PC-9 (cell line): ENCODE measurements around the gene KLK5. TPM values are rescaled to one million over a fixed set of nuclear protein-coding genes. Genes with fewer than 3 reads are reported as not detected.
A peak's percentile ranks its signal among the peaks of the same experiment; 100 is the strongest.

Source experiments
- BruUV-seq: library from RNA; stranded (reverse); fragments of 400-500 nt; replicated peaks from 2 replicates; lab custom pipeline; 2021; lab: Mats Ljungman, UMichigan
- CTCF ChIA-PET: fragments of 300-600 bp; sonication (Branson Sonifier 250); formaldehyde crosslinking; loops from one replicate; lab custom pipeline; 2022; ENCODE audit warnings: antibody characterized with exemption; lab: Charles Lee
- POLR2A ChIA-PET: fragments of 300-600 bp; sonication (Branson Sonifier 250); formaldehyde crosslinking; loops from one replicate; lab custom pipeline; 2022; ENCODE audit warnings: antibody characterized with exemption; ENCODE audit not compliant: unreplicated experiment; lab: Charles Lee
- DNase-seq, 2 experiments: peaks; one replicate each; pipeline versions ENCODE4 v3.0.0 to v3.0.0-alpha.2; 2015 to 2022; ENCODE audit warnings: mixed read lengths in 1 of 2
- H2AFZ ChIP-seq: fragments of 200-600 bp; sonication (generic); 2 replicates; pipeline ENCODE4 v1.8.1; 2017; ENCODE audit warnings: antibody characterized with exemption
- H3F3A ChIP-seq: fragments of 200-600 bp; sonication (generic); 2 replicates; pipeline ENCODE4 v1.8.1; 2017; ENCODE audit warnings: antibody characterized with exemption, mild to moderate bottlenecking, low read depth; ENCODE audit not compliant: insufficient read depth
- H3K27ac ChIP-seq: fragments of 200-600 bp; sonication (generic); 2 replicates; pipeline ENCODE4 v1.6.1; 2016; ENCODE audit warnings: mixed run types
- H3K27me3 ChIP-seq: fragments of 200-600 bp; sonication (generic); 2 replicates; pipeline ENCODE4 v1.6.1; 2016; ENCODE audit warnings: low read depth, mixed run types; ENCODE audit not compliant: insufficient read depth
- H3K36me3 ChIP-seq: fragments of 200-600 bp; sonication (generic); 2 replicates; pipeline ENCODE4 v1.6.1; 2016; ENCODE audit warnings: low read depth, mixed run types
- H3K4me1 ChIP-seq: fragments of 200-600 bp; sonication (generic); replicated peaks from 2 replicates; pipeline ENCODE4 v1.6.1; 2016; ENCODE audit warnings: mixed run types; ENCODE audit not compliant: insufficient read depth
- H3K4me2 ChIP-seq: fragments of 200-600 bp; sonication (generic); 2 replicates; pipeline ENCODE4 v1.6.1; 2017; ENCODE audit warnings: mixed run types
- H3K4me3 ChIP-seq: fragments of 200-600 bp; sonication (generic); 2 replicates; pipeline ENCODE4 v1.6.1; 2016; ENCODE audit warnings: mixed run types
- H3K79me2 ChIP-seq: fragments of 200-600 bp; sonication (generic); 2 replicates; pipeline ENCODE4 v1.6.1; 2017; ENCODE audit warnings: low read depth, mixed run types
- H3K9me2 ChIP-seq: fragments of 200-600 bp; sonication (generic); 2 replicates; pipeline ENCODE4 v1.8.1; 2017; ENCODE audit warnings: mild to moderate bottlenecking; ENCODE audit not compliant: insufficient read depth
- H3K9me3 ChIP-seq: fragments of 200-600 bp; sonication (generic); 2 replicates; pipeline ENCODE4 v1.8.1; 2016; ENCODE audit warnings: low read depth; ENCODE audit not compliant: insufficient read depth
- H4K20me1 ChIP-seq: fragments of 200-600 bp; sonication (generic); 2 replicates; pipeline ENCODE4 v1.8.1; 2017; ENCODE audit not compliant: insufficient read depth
- EZH2 ChIP-seq: fragments of 200-600 bp; sonication (generic); IDR thresholded peaks from 2 replicates; pipeline ENCODE4 v1.8.0; 2017; ENCODE audit warnings: antibody characterized with exemption, low read depth
- intact Hi-C: fragments of 100-400 bp; cut with micrococcal nuclease; formaldehyde crosslinking; loops from one replicate; pipeline ENCODE4 v1.10.0; 2022; ENCODE audit not compliant: unreplicated experiment
- total RNA-seq: library from RNA; stranded (reverse); gene quantifications from 2 replicates; pipeline ENCODE4 v1.2.3, GENCODE V29; 2021
- TF ChIP-seq, protein P1 (sequence below): fragments of 200-600 bp; sonication (generic); conservative IDR thresholded peaks from 2 replicates; pipeline ENCODE4 v1.6.1; 2017; ENCODE audit warnings: mixed run types, antibody characterized with exemption, mild to moderate bottlenecking, moderate library complexity

The KLK5 gene
- total RNA-seq, 1 experiment from 2014 or later, result 405 TPM

- no peaks in the 10 kb centered on the region for H3K9me3 ChIP-seq
- H3K79me2 ChIP-seq, result no peaks in the 10 kb centered on the region
- H3K4me2 ChIP-seq, result no peak overlapping the region
- H4K20me1 ChIP-seq, result no peaks in the 10 kb centered on the region
- H3K4me3 ChIP-seq, result no peak overlapping the region
- peaks cover 8% of the 10 kb centered on the region; the same call in 1 of the 2 replicates for H3K36me3 ChIP-seq
- no peak overlapping the region for H3K27ac ChIP-seq
- H3F3A ChIP-seq, result peaks cover 19% of the 10 kb centered on the region; the same call in 1 of the 2 replicates
- ChIA-PET POLR2A (no interaction called here), CTCF (no interaction called here)
- H2AFZ ChIP-seq, result no peak overlapping the region
- TF ChIP-seq, protein P1, sequence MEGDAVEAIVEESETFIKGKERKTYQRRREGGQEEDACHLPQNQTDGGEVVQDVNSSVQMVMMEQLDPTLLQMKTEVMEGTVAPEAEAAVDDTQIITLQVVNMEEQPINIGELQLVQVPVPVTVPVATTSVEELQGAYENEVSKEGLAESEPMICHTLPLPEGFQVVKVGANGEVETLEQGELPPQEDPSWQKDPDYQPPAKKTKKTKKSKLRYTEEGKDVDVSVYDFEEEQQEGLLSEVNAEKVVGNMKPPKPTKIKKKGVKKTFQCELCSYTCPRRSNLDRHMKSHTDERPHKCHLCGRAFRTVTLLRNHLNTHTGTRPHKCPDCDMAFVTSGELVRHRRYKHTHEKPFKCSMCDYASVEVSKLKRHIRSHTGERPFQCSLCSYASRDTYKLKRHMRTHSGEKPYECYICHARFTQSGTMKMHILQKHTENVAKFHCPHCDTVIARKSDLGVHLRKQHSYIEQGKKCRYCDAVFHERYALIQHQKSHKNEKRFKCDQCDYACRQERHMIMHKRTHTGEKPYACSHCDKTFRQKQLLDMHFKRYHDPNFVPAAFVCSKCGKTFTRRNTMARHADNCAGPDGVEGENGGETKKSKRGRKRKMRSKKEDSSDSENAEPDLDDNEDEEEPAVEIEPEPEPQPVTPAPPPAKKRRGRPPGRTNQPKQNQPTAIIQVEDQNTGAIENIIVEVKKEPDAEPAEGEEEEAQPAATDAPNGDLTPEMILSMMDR, result no peak
- no peak for TF ChIP-seq EZH2
- BruUV-seq, result no TSS peak
- H3K27me3 ChIP-seq, result no peaks in the 10 kb centered on the region
- intact Hi-C loops, result no loop called here
- no peaks in the 10 kb centered on the region for H3K9me2 ChIP-seq
- peaks cover 20% of the 10 kb centered on the region for H3K4me1 ChIP-seq
- no peak for DNase-seq
Observed at GRCh38 chr19:50981587-50982146, 28.8 kb upstream of the KLK5 start.

DNA sequence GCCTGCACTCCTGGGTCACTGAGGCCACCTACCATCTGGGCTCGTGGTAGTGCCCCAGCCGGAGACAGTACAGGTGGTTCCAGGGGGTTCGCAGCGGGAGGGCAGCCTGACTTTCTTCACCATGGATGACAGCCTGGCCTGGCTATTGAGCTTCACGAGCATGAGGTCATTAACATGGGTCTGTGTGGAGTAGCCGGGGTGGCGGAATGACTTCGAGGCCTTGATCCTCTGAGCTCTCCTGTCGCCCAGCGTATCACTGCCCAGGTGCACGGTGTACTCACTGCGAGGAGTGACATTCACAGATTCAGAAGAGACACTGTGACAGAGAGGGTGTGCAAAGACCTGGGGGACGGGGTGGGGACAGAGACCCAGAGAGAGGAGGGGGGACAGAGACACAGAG lies 27.4 kb upstream of the KLK5 start:
- peaks cover 32% of the 10 kb centered on the region for H3K4me1 ChIP-seq
- TF ChIP-seq, protein P1, result no peak
- no peak for TF ChIP-seq EZH2
- CTCF ChIA-PET, result interaction anchor here (0.7 kb wide), 1 partner anchor 184 kb away, joined by 8 read pairs; no protein-coding TSS in a partner anchor
- no peak overlapping the region for H3K27ac ChIP-seq
- H3K79me2 ChIP-seq, result no peaks in the 10 kb centered on the region
- no peak overlapping the region for H3K4me2 ChIP-seq
- H4K20me1 ChIP-seq, result no peaks in the 10 kb centered on the region
- no peaks in the 10 kb centered on the region for H3K9me3 ChIP-seq
- no peak for DNase-seq
- no peaks in the 10 kb centered on the region for H3K9me2 ChIP-seq
- peaks cover 21% of the 10 kb centered on the region; the same call in 1 of the 2 replicates for H3F3A ChIP-seq
- H3K27me3 ChIP-seq, result no peaks in the 10 kb centered on the region
- no peak overlapping the region for H3K4me3 ChIP-seq
- intact Hi-C loops, result no loop called here
- no peak overlapping the region for H2AFZ ChIP-seq
- BruUV-seq, result no TSS peak
- H3K36me3 ChIP-seq, result peaks cover 14% of the 10 kb centered on the region; the same call in 1 of the 2 replicates
- POLR2A ChIA-PET, result no interaction called here

DNA sequence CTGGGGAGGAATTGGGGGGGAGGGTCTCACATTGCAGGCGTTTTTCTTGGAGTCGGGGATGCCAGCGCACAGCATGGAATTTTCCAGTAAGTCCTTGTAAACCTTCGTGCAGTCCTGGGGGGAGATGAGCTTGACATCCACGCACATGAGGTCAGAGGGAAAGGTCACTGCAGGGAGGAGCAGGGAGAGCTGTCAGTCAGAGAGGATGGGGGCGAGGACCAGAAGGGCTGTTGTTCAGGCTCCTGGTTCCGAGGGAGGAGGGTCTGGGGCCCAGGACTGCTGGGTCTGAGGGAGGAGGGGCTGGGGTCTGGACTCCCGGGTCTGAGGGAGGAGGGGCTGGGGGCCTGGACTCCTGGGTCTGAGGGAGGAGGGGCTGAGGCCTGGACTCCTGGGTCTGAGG lies 26.9 kb upstream of the KLK5 start:
- intact Hi-C loops, result no loop called here

More for the DNA sequence above, 26.9 kb upstream of the KLK5 start:
- ChIA-PET POLR2A (no interaction called here), CTCF (interaction anchor here (0.7 kb wide), 1 partner anchor 184 kb away, joined by 8 read pairs; no protein-coding TSS in a partner anchor)
- Histone ChIP-seq H2AFZ (no peak overlapping the region), H3K27ac (peak overlapping the region; percentile 72), H3K79me2 (no peaks in the 10 kb centered on the region), H3K36me3 (peaks cover 14% of the 10 kb centered on the region; the same call in 1 of the 2 replicates), H3K4me1 (peaks cover 32% of the 10 kb centered on the region), H3F3A (peaks cover 17% of the 10 kb centered on the region; the same call in 1 of the 2 replicates), H3K9me3 (no peaks in the 10 kb centered on the region), H4K20me1 (no peaks in the 10 kb centered on the region), H3K9me2 (no peaks in the 10 kb centered on the region), H3K4me3 (no peak overlapping the region), H3K27me3 (no peaks in the 10 kb centered on the region), H3K4me2 (peak overlapping the region; percentile 53)
- no peak for DNase-seq
- TF ChIP-seq, protein P1, result no peak
- no peak for TF ChIP-seq EZH2
- BruUV-seq, result no TSS peak
